ENCODE measurements around the gene C9orf153. TPM values are rescaled to one million over a fixed set of nuclear protein-coding genes. Genes with fewer than 3 reads are reported as not detected.

The C9orf153 gene
- total RNA-seq, 2 donors from 2014 or later, result 1.3 to 7.6 TPM

- peak; percentile 30 for ATAC-seq
These were observed 2.8 kb downstream of the C9orf153 start for GRCh38 chr9:86256653-86257052.

GRCh38 chr9:86253577-86253976, 5.9 kb downstream of the C9orf153 start:
- DNase-seq, result no peak
- no peak for ATAC-seq
- 93 to 96% methylated on average over 3 of the region's 3 CpGs for WGBS, 2 donors
- Histone ChIP-seq H3K4me1 (peaks cover 5% of the 10 kb centered on the region), H3K4me3 (no peak overlapping the region), H3K9me3 (no peaks in the 10 kb centered on the region), H3K27ac (no peak overlapping the region), H3K36me3 (replicated peaks in 1 of 2; ENCODE audit: insufficient read depth in 1 of 2, low read depth in 2 of 2) (no peaks in the 10 kb centered on the region), H3K27me3 (no peaks in the 10 kb centered on the region)
- intact Hi-C loops (cut with DNase I), result no loop called here
- TF ChIP-seq POLR2A (IDR thresholded peaks at IDR 0.05), result no peak
- no peak for TF ChIP-seq CTCF (IDR thresholded peaks at IDR 0.05)

More at GRCh38 chr9:86256653-86257052, 2.8 kb downstream of the C9orf153 start:
- Histone ChIP-seq H3K36me3 (replicated peaks in 1 of 2; ENCODE audit: insufficient read depth in 1 of 2, low read depth in 2 of 2) (no peaks in the 10 kb centered on the region), H3K27ac (peak overlapping the region in 1 of 4 donors; percentile 12), H3K4me3 (no peak overlapping the region), H3K4me1 (peaks cover 5% of the 10 kb centered on the region), H3K27me3 (no peaks in the 10 kb centered on the region), H3K9me3 (no peaks in the 10 kb centered on the region)
- intact Hi-C loops (cut with DNase I), result no loop called here
- WGBS, 2 donors, result 55 to 63% methylated on average over 3 of the region's 3 CpGs
- TF ChIP-seq POLR2A (IDR thresholded peaks at IDR 0.05) (no peak), CTCF (IDR thresholded peaks at IDR 0.05) (no peak)
- no peak for DNase-seq

GRCh38 chr9:86252870-86253269, 6.6 kb downstream of the C9orf153 start:
- no peaks in the 10 kb centered on the region for H3K9me3 ChIP-seq
- intact Hi-C loops (cut with DNase I), result no loop called here
- ATAC-seq, result no peak
- H3K36me3 ChIP-seq (replicated peaks in 1 of 2; ENCODE audit: insufficient read depth in 1 of 2, low read depth in 2 of 2), result no peaks in the 10 kb centered on the region
- WGBS, 2 donors, result 83 to 93% methylated on average over 1 of the region's 1 CpG
- H3K4me1 ChIP-seq, result peaks cover 5% of the 10 kb centered on the region
- H3K27ac ChIP-seq, result no peak overlapping the region
- no peak for TF ChIP-seq CTCF (IDR thresholded peaks at IDR 0.05)
- TF ChIP-seq POLR2A (IDR thresholded peaks at IDR 0.05), result no peak
- no peaks in the 10 kb centered on the region for H3K27me3 ChIP-seq
- H3K4me3 ChIP-seq, result no peak overlapping the region
- no peak for DNase-seq

- H3K9me3 ChIP-seq, result no peaks in the 10 kb centered on the region
- H3K4me1 ChIP-seq, result no peaks in the 10 kb centered on the region
- H3K27me3 ChIP-seq, result no peaks in the 10 kb centered on the region
- TF ChIP-seq CTCF (IDR thresholded peaks at IDR 0.05) (no peak), POLR2A (IDR thresholded peaks at IDR 0.05) (no peak)
- intact Hi-C loops (cut with DNase I), result no loop called here
- ATAC-seq (no peak), DNase-seq (no peak)
- no peaks in the 10 kb centered on the region for H3K36me3 ChIP-seq (replicated peaks in 1 of 2; ENCODE audit: insufficient read depth in 1 of 2, low read depth in 2 of 2)
- no peak overlapping the region for H3K27ac ChIP-seq
- H3K4me3 ChIP-seq, result no peak overlapping the region
These were observed 9.3 kb downstream of the C9orf153 start for GRCh38 chr9:86250123-86250522.

GRCh38 chr9:86248746-86249145, 10.7 kb downstream of the C9orf153 start:
- Histone ChIP-seq H3K36me3 (replicated peaks in 1 of 2; ENCODE audit: insufficient read depth in 1 of 2, low read depth in 2 of 2) (no peaks in the 10 kb centered on the region), H3K9me3 (no peaks in the 10 kb centered on the region), H3K4me3 (no peak overlapping the region), H3K27me3 (no peaks in the 10 kb centered on the region), H3K4me1 (no peaks in the 10 kb centered on the region), H3K27ac (no peak overlapping the region)
- TF ChIP-seq CTCF (IDR thresholded peaks at IDR 0.05) (no peak), POLR2A (IDR thresholded peaks at IDR 0.05) (no peak)
- WGBS, 2 donors, result 79 to 82% methylated on average over 4 of the region's 4 CpGs
- no peak for DNase-seq
- no peak for ATAC-seq
- intact Hi-C loops (cut with DNase I), result no loop called here

Data from body of pancreas (tissue), 4 donors.